Lung (tissue), 12 donors: ENCODE data around the gene IL2RG. TPM values are rescaled to one million over a fixed set of nuclear protein-coding genes. Genes with fewer than 3 reads are reported as not detected.

Experiments used
- ATAC-seq: fragments of 200-7000 bp; cut with Tn5 transposase; one replicate; pipeline ENCODE4 v1.9.1; 2020; ENCODE audit warnings: moderate number of reproducible peaks; ENCODE audit not compliant: insufficient read depth, low FRiP score
- DNase-seq, 3 donors: peaks; one replicate each; pipeline ENCODE4 v3.0.0-alpha.2; 2013 to 2017
- H3K27ac ChIP-seq, 2 donors: one replicate each; pipeline ENCODE4 v1.5.1; 2013; ENCODE audit warnings: mild to moderate bottlenecking in 2 of 2, moderate library complexity in 2 of 2, control low read depth in 1 of 2, inconsistent platforms in 1 of 2, low read depth in 1 of 2, low read length in 1 of 2
- H3K27me3 ChIP-seq, 3 donors: one replicate each; pipeline ENCODE4 v1.5.1; 2013; ENCODE audit warnings: low read length in 2 of 3; ENCODE audit not compliant: control insufficient read depth in 3 of 3, insufficient read depth in 3 of 3
- H3K36me3 ChIP-seq, 4 donors: one replicate each; pipeline ENCODE4 v1.5.1; 2013; ENCODE audit warnings: low read length in 4 of 4, mild to moderate bottlenecking in 1 of 4, moderate library complexity in 1 of 4; ENCODE audit not compliant: control insufficient read depth in 4 of 4, insufficient read depth in 4 of 4
- H3K4me1 ChIP-seq, 5 donors: one replicate each; pipeline ENCODE4 v1.5.1; 2013; ENCODE audit warnings: low read length in 5 of 5, mild to moderate bottlenecking in 2 of 5, moderate library complexity in 1 of 5; ENCODE audit not compliant: control insufficient read depth in 5 of 5, insufficient read depth in 5 of 5
- H3K4me3 ChIP-seq: one replicate; pipeline ENCODE4 v1.5.1; 2013; ENCODE audit warnings: mild to moderate bottlenecking, control low read depth, moderate library complexity
- H3K9ac ChIP-seq, 2 donors: one replicate each; pipeline ENCODE4 v1.5.1; 2013; ENCODE audit warnings: low read length in 2 of 2, control low read depth in 1 of 2; ENCODE audit not compliant: insufficient read depth in 1 of 2
- H3K9me3 ChIP-seq, 4 donors: one replicate each; pipeline ENCODE4 v1.5.1; 2013; ENCODE audit warnings: low read length in 3 of 4, mild to moderate bottlenecking in 1 of 4, moderate library complexity in 1 of 4; ENCODE audit not compliant: control insufficient read depth in 4 of 4, insufficient read depth in 3 of 4
- CTCF ChIP-seq: IDR thresholded peaks from 2 replicates; pipeline ENCODE4 v1.5.1; 2012; ENCODE audit warnings: mild to moderate bottlenecking; ENCODE audit errors: control extremely low read depth, extremely low read depth
- WGBS, 2 donors: extraction: QIAGEN DNeasy Blood & Tissue Kit; methylation state at CpG; one replicate each; pipeline ENCODE4 v1.1.7; 2013; 5-methylcytosine and 5-hydroxymethylcytosine counted together
- polyA plus RNA-seq, 2 donors: library from polyadenylated mRNA; stranded (reverse); fragments of 200-250 nt; gene quantifications; one replicate each; pipeline ENCODE4 v1.2.1, GENCODE V29; 2013
- total RNA-seq, 2 donors: library from RNA; depleted of rRNA in 1 of 2; stranded (reverse); fragments of >200 nt in 1 of 2; gene quantifications; one replicate each; pipeline ENCODE4 v1.2.1, GENCODE V29; 2014 to 2021
- donor health status: control.
- donor health status: control.
- donor health status: Bipolar disorder and iron deficiency.
- donor health status: healthy.
- donor health status: DM: yes; HTN: yes; CAD: no.

The IL2RG gene
- total and polyA plus RNA-seq, 4 donors, result 13.5 to 136 (median 19.9) TPM

- Histone ChIP-seq H3K27ac (no peak overlapping the region), H3K27me3 (peaks cover 0 to 2% (median 0%) of the 10 kb centered on the region in 3 donors), H3K4me3 (no peak overlapping the region), H3K36me3 (no peaks in the 10 kb centered on the region), H3K4me1 (peaks cover 0 to 33% (median 4%) of the 10 kb centered on the region in 5 donors), H3K9me3 (peaks cover 0 to 4% (median under 1%) of the 10 kb centered on the region in 4 donors), H3K9ac (no peak overlapping the region)
- no peak for ATAC-seq
- 85 to 98% methylated on average over 3 of the region's 3 CpGs for WGBS, 2 donors
- TF ChIP-seq CTCF, result no peak
- DNase-seq, result no peak
These were observed 5.7 kb downstream of the IL2RG start for GRCh38 chrX:71105628-71106027.

DNA sequence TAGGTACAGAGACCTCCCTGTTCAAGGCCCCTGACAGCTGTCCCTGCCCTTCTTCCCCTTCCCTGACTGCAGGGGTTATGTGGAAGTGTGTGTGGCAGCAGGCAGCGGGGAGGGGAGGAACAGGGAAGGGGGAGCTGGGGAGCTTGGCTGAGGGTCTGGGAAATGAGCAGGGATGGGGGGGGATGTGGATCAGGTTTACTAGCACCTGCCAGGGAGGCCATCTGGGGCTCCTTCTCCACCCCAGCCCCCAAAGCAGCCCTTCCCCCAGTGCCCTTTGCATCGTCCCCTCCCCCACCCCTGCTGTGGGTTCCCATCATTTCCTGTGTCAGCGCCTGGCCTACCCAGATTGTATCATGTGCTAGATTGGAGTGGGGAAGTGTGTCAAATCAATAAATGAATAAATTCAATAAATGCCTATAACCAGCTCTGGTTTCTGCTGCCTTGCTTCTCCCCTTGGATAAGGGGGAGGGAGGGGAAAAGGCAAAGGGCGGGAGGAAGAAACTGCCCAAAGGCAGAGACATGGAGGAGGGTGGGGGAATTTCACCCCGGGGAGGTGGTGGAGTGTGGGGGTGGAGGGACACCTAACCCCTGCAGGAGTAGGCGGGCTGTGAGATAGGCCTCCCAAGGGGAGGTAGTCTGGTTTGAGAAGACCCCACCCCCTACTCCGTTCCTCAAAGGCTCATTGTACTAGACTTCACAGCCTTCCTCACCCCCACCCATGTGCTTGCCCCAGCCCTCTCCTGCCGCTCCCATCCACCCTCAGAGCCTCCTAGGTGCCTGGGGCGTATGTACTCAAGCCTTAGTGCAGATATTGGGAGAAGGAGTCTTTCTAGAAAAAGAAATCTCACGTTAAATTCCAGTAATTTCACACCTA is 8.0 kb downstream of the IL2RG start:
- Histone ChIP-seq H3K4me1 (peaks cover 0 to 46% (median 4%) of the 10 kb centered on the region in 5 donors), H3K27ac (peak overlapping the region in 1 of 2 donors; percentile 52), H3K4me3 (no peak overlapping the region), H3K27me3 (no peaks in the 10 kb centered on the region), H3K36me3 (no peaks in the 10 kb centered on the region), H3K9me3 (peaks cover 0 to 4% (median under 1%) of the 10 kb centered on the region in 4 donors), H3K9ac (no peak overlapping the region)
- DNase-seq (peak; percentile 40 to 65 (median 56)), ATAC-seq (no peak)
- 7 to 19% methylated on average over 5 to 9 of the region's 10 CpGs for WGBS, 2 donors
- TF ChIP-seq CTCF, result no peak

DNA sequence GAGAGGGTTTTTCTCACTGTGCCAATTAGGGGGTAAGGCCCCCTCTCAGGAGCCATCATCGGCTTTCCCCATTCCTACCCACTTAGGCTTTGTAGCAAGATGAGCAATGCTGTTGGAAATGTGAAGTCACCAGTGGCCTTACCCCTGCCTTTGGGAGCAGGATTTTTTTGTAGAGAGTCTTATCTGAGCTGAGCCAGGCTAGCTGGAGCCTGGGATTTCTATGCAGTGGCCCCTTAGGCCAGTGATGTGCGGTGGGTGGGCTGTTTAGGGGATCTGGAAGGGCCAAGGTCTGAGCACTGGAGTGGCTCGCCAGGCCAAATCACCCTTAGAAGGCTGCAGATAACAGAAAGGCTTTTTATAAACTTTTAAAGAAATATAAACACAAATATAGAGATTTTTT is 9.1 kb downstream of the IL2RG start:
- Histone ChIP-seq H3K4me3 (no peak overlapping the region), H3K9me3 (peaks cover 0 to 4% (median under 1%) of the 10 kb centered on the region in 4 donors), H3K36me3 (no peaks in the 10 kb centered on the region), H3K27me3 (no peaks in the 10 kb centered on the region), H3K9ac (no peak overlapping the region), H3K4me1 (peaks cover 0 to 46% (median 4%) of the 10 kb centered on the region in 5 donors), H3K27ac (no peak overlapping the region)
- DNase-seq, result no peak
- no peak for ATAC-seq
- no peak for TF ChIP-seq CTCF
- WGBS, 2 donors, result 63 to 78% methylated on average over 3 of the region's 3 CpGs
